Activated naive CD8-positive, alpha-beta T cell treated with anti-CD3 and anti-CD28 coated beads, Interleukin-2, amount 10 ng/mL, durations not matched to agents 7 days and 5 days (primary cell): Measurements from ENCODE around the gene NUDT1. TPM values are rescaled to one million over a fixed set of nuclear protein-coding genes. Genes with fewer than 3 reads are reported as not detected.

ENCODE experiments used
- ATAC-seq: fragments of 150-1000 bp; cut with Tn5 transposase; one replicate; pipeline ENCODE4 v1.10.0; 2021; ENCODE audit warnings: low read depth, moderate library complexity
- POLR2A ChIA-PET: fragments of 350-600 bp; sonication (Branson Sonifier 250); formaldehyde crosslinking; loops from one replicate; lab custom pipeline; 2021; ENCODE audit warnings: antibody characterized with exemption; lab: Charles Lee
- DNase-seq: peaks from one replicate; pipeline ENCODE4 v3.0.0; 2021
- H3K27ac Mint-ChIP-seq: one replicate; pipeline ENCODE4 v1.8.0; 2022; ENCODE audit warnings: mild to moderate bottlenecking, mixed read lengths
- H3K27me3 Mint-ChIP-seq: one replicate; pipeline ENCODE4 v1.8.0; 2022; ENCODE audit warnings: mild to moderate bottlenecking, moderate library complexity, mixed read lengths
- H3K36me3 Mint-ChIP-seq: one replicate; pipeline ENCODE4 v1.8.0; 2021; ENCODE audit warnings: mild to moderate bottlenecking, mixed read lengths
- H3K4me1 Mint-ChIP-seq: one replicate; pipeline ENCODE4 v1.8.0; 2021; ENCODE audit warnings: mixed read lengths
- H3K4me3 Mint-ChIP-seq: one replicate; pipeline ENCODE4 v1.8.0; 2022; ENCODE audit warnings: mild to moderate bottlenecking, moderate library complexity, mixed read lengths
- H3K9me3 Mint-ChIP-seq: one replicate; pipeline ENCODE4 v1.8.0; 2021; ENCODE audit warnings: mixed read lengths
- total RNA-seq, 2 experiments: library from RNA; stranded (reverse); gene quantifications; one replicate each; pipeline ENCODE4 v1.2.3, GENCODE V29; 2021

NUDT1 gene
- total RNA-seq, 2 experiments from 2014 or later: 92.2 to 95.8 TPM

GRCh38 chr7:2237109-2237602 is 4.9 kb upstream of the NUDT1 start:
- H3K4me1 Mint-ChIP-seq: peaks cover 11% of the 10 kb centered on the region
- H3K4me3 Mint-ChIP-seq: no peak overlapping the region
- H3K9me3 Mint-ChIP-seq: no peaks in the 10 kb centered on the region
- POLR2A ChIA-PET: no interaction called here
- H3K27me3 Mint-ChIP-seq: no peaks in the 10 kb centered on the region
- DNase-seq: no peak
- H3K36me3 Mint-ChIP-seq: peaks cover 14% of the 10 kb centered on the region
- H3K27ac Mint-ChIP-seq: no peak overlapping the region
- ATAC-seq: no peak

- peaks cover 13% of the 10 kb centered on the region for H3K4me1 Mint-ChIP-seq
- POLR2A ChIA-PET: no interaction called here
- H3K36me3 Mint-ChIP-seq: peaks cover 14% of the 10 kb centered on the region
- H3K4me3 Mint-ChIP-seq: no peak overlapping the region
- H3K9me3 Mint-ChIP-seq: no peaks in the 10 kb centered on the region
- no peak overlapping the region for H3K27ac Mint-ChIP-seq
- no peak for DNase-seq
- ATAC-seq: no peak
- H3K27me3 Mint-ChIP-seq: no peaks in the 10 kb centered on the region
These were observed 2.8 kb upstream of the NUDT1 start for GRCh38 chr7:2239242-2239641.

DNA sequence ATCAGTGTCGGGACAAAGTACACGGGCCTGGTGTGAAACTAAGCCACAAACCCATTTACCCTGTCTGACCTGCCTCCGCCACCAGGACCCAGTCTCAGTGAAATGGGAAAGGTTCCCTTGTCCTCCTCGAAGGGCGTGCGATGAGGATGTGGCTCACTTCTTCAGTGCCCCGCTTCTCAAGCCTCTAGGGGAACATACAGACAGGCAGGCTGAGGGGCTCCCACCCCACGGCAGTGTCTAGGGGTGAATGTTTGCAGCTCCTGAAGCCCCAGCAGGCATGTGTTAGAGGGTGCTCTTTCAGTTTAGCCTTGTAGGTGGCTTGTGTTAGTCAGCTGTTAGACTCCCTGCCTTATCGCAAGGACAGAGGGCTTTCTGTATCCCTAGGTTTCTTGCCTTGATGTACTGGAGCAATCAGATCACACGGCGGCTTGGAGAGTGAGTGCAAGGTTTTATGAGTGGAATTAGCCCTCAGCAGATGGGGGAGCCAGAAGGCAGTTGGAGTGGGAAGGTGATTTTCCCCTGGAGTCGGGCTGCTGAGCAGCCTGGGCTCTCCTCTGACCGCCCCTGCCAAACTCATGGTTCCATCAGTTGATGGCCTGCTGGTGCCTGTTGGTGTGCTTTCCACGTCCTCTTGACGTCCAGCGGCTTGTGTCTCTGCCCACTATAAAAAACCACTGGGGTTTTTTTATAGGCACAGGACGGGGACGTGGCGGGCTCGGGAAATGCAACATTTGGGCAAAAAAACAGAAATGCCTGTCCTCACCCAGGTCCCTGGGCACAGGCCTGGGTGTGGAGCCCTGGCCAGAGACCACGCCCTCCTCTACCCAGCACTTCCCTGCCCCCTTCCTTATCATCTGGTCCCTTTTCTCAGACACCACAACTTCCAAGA is 759 bp downstream of the NUDT1 start:
- Mint-ChIP-seq H3K4me1 (peaks cover 24% of the 10 kb centered on the region), H3K27me3 (no peaks in the 10 kb centered on the region), H3K9me3 (no peaks in the 10 kb centered on the region), H3K36me3 (peaks cover 14% of the 10 kb centered on the region), H3K27ac (peak overlapping the region; percentile 94), H3K4me3 (peak overlapping the region; percentile 99)
- ATAC-seq (peak; percentile 53), DNase-seq (peak; percentile 59)
- POLR2A ChIA-PET: interaction anchor here (0.5 to 3.0 kb wide), 6 partner anchors 10 to 870 kb away, joined by 3 to 21 read pairs (median 4); partner anchors contain the start of genes CHST12, EIF3B, MAD1L1 and SNX8

DNA sequence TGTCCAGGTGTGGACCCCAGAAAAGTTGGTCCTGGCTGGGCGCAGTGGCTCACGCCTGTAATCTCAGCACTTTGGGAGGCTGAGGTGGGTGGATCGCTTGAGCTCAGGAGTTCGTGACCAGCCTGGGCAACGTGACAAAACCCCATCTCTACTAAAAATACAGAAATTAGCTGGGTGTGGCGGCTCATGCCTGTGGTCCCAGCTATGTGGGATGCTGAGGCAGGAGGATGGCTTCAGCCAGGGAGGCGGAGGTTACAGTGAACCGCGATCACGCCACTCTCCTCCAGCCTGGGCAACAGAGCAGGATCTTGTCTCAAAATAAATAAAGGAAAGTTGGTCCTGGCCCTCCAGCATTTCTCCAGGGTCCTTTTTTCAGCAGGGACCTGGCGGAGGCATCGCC is 1.4 kb downstream of the NUDT1 start:
- DNase-seq (no peak), ATAC-seq (no peak)
- H3K4me1 Mint-ChIP-seq: peaks cover 28% of the 10 kb centered on the region
- H3K27ac Mint-ChIP-seq: no peak overlapping the region
- peak overlapping the region; percentile 99 for H3K4me3 Mint-ChIP-seq
- POLR2A ChIA-PET: interaction anchor here (3.0 kb wide), 1 partner anchor 11 kb away, joined by 21 read pairs; the partner anchor contains the start of gene MAD1L1
- no peaks in the 10 kb centered on the region for H3K9me3 Mint-ChIP-seq
- H3K36me3 Mint-ChIP-seq: peaks cover 19% of the 10 kb centered on the region
- H3K27me3 Mint-ChIP-seq: no peaks in the 10 kb centered on the region

GRCh38 chr7:2244404-2244995 is 2.5 kb downstream of the NUDT1 start:
- H3K4me3 Mint-ChIP-seq: no peak overlapping the region
- H3K9me3 Mint-ChIP-seq: no peaks in the 10 kb centered on the region
- ATAC-seq (no peak), DNase-seq (no peak)
- POLR2A ChIA-PET: interaction anchor here (0.9 kb wide), 1 partner anchor 12 kb away, joined by 3 read pairs; the partner anchor contains the start of gene MAD1L1
- H3K27ac Mint-ChIP-seq: no peak overlapping the region
- no peaks in the 10 kb centered on the region for H3K27me3 Mint-ChIP-seq
- peaks cover 26% of the 10 kb centered on the region for H3K36me3 Mint-ChIP-seq
- peaks cover 38% of the 10 kb centered on the region for H3K4me1 Mint-ChIP-seq

DNA sequence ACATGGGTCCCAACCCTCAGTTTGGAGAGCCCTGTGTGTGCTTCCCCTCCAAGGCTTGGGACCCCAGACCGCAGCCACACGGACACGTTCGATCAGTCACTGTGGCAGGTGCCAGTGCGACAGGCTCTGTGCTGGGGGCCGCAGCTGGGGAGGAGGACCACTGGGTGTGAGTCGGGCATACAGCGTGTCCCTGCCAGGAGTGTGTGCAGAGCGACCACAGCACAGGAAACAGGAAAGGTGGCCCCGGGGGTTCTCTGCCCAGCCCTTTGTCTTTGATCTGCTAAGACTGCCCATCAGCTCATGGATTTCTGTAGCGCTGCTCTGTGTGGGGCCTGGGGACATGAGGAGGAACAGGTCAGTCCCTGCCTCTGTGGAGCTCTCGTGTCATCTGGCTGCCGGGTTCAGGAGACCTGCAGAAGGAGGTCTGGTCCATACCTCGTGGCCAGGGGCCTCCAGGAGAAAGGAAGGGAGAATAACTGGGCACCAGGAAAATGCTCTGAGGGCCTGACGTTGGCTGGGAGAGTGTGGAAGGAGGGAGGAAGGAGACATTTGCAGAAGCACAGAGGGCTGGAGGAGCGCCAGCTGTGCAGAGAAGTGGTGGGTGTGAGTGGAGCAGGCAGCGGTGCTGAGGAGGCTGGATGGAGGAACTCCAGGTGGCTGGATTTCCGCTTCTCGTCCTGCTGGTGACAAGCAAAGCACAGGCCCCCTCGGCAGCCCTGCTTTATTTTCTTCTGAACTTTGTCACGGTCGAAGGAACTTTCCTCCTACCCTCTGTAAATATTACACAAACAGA is 4.1 kb downstream of the NUDT1 start:
- no peak for ATAC-seq
- H3K4me1 Mint-ChIP-seq: peaks cover 38% of the 10 kb centered on the region
- H3K36me3 Mint-ChIP-seq: peaks cover 32% of the 10 kb centered on the region
- no peak for DNase-seq
- POLR2A ChIA-PET: interaction anchor here (0.7 kb wide), 1 partner anchor 88 kb away, joined by 3 read pairs; no protein-coding TSS in a partner anchor
- H3K4me3 Mint-ChIP-seq: peak overlapping the region; percentile 28
- H3K27me3 Mint-ChIP-seq: no peaks in the 10 kb centered on the region
- peak overlapping the region; percentile 65 for H3K27ac Mint-ChIP-seq
- no peaks in the 10 kb centered on the region for H3K9me3 Mint-ChIP-seq

GRCh38 chr7:2247141-2247995 is 5.3 kb downstream of the NUDT1 start:
- ATAC-seq (no peak), DNase-seq (peak; percentile 62)
- Mint-ChIP-seq H3K9me3 (no peaks in the 10 kb centered on the region), H3K4me1 (peaks cover 38% of the 10 kb centered on the region), H3K27ac (peak overlapping the region; percentile 23), H3K27me3 (no peaks in the 10 kb centered on the region), H3K4me3 (no peak overlapping the region), H3K36me3 (peaks cover 34% of the 10 kb centered on the region)
- POLR2A ChIA-PET: interaction anchor here (0.5 kb wide), 1 partner anchor 88 kb away, joined by 4 read pairs; no protein-coding TSS in a partner anchor

DNA sequence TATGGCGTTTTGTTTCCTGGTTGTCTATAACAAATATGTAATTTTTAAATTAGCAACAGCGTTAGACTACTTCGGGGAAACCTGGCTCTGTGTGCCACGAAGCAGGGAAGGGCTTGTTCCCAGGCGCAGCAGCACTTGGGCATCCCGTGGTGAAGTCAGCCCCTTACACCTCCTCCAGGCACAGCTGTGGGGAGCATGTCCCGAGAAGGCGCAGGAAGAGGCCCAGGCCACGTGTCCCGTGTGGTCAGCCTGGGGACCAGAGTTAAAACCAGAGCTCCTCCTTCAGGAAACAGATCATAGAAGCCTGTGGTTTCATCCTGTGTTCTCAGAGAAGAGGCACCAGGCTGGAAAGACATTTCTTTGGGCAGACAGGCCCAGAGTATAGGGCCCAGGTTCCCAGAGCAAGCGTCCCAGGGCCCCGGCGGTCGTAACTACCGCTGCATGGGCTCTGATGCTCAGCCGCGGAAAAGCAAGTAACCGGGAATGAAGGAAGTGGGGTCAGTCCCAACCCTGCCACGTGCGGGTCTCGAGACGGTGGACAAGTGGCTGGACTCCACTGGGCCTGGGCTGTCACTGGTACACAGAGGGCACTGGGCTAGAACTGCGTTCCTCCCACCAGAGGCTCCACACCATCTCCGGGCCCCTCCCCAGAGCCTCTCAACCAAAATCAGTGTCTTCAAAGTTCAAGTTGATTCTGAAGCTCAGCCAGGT is 7.1 kb downstream of the NUDT1 start:
- H3K27me3 Mint-ChIP-seq: no peaks in the 10 kb centered on the region
- H3K4me1 Mint-ChIP-seq: peaks cover 33% of the 10 kb centered on the region
- POLR2A ChIA-PET: interaction anchor here (0.6 to 1.1 kb wide), 4 partner anchors 51 to 1136 kb away, joined by 3 read pairs; no protein-coding TSS in a partner anchor
- H3K27ac Mint-ChIP-seq: peak overlapping the region; percentile 80
- H3K36me3 Mint-ChIP-seq: peaks cover 34% of the 10 kb centered on the region
- no peaks in the 10 kb centered on the region for H3K9me3 Mint-ChIP-seq
- peak; percentile 63 for DNase-seq
- peak; percentile 57 for ATAC-seq
- peak overlapping the region; percentile 78 for H3K4me3 Mint-ChIP-seq

DNA sequence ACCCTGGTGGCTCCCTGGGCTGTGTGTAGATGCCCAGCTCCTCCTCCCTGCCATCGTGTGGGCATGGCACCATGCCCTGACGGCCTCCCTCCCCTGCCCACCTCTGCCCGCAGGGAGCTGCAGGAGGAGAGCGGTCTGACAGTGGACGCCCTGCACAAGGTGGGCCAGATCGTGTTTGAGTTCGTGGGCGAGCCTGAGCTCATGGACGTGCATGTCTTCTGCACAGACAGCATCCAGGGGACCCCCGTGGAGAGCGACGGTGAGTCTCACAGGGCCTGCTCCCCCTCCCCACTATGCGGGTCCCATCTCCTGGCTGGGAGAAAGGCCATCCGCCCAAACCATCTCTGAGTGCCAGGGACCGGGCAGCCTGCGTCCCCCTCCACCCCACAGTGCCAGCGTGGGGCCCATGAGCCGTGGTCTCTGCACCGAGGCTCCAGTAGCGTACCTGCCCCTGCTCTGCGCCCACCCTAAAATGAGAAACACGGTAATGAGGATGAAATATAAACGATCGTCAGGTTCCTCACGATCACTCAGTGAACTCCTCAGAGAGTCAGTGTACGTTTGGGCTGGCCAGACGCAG is 7.8 kb downstream of the NUDT1 start:
- peak overlapping the region; percentile 80 for H3K27ac Mint-ChIP-seq

GRCh38 chr7:2251381-2251780 is 9.4 kb downstream of the NUDT1 start:
- no peak for DNase-seq
- Mint-ChIP-seq H3K36me3 (peaks cover 30% of the 10 kb centered on the region), H3K27me3 (no peaks in the 10 kb centered on the region), H3K27ac (no peak overlapping the region), H3K9me3 (no peaks in the 10 kb centered on the region), H3K4me3 (no peak overlapping the region), H3K4me1 (peaks cover 28% of the 10 kb centered on the region)
- POLR2A ChIA-PET: no interaction called here
- ATAC-seq: no peak

More for the DNA sequence above, 7.8 kb downstream of the NUDT1 start:
- Mint-ChIP-seq H3K27me3 (no peaks in the 10 kb centered on the region), H3K36me3 (peaks cover 34% of the 10 kb centered on the region), H3K4me3 (peak overlapping the region; percentile 78), H3K4me1 (peaks cover 33% of the 10 kb centered on the region), H3K9me3 (no peaks in the 10 kb centered on the region)
- POLR2A ChIA-PET: interaction anchor here (1.1 kb wide), 2 partner anchors 50 to 328 kb away, joined by 3 read pairs; no protein-coding TSS in a partner anchor
- no peak for ATAC-seq
- DNase-seq: no peak
